ENCODE data around the gene TLX3. TPM values are rescaled to one million over a fixed set of nuclear protein-coding genes. Genes with fewer than 3 reads are reported as not detected.
"Not testable (repeated sequence)": the region's sequence is repeated elsewhere in the genome, so short reads cannot be mapped to it uniquely, and the experiment has no call there.

TLX3 gene
- total and polyA plus RNA-seq, 10 of the 15 experiments (the other 5 are each of a cell fraction or from before 2014, with no cell fraction given), result not detected

- intact Hi-C loops (cut with micrococcal nuclease; ENCODE audit: unreplicated experiment), result no loop called here
These were observed 13.2 kb upstream of the TLX3 start for GRCh38 chr5:171295801-171296200.

DNA sequence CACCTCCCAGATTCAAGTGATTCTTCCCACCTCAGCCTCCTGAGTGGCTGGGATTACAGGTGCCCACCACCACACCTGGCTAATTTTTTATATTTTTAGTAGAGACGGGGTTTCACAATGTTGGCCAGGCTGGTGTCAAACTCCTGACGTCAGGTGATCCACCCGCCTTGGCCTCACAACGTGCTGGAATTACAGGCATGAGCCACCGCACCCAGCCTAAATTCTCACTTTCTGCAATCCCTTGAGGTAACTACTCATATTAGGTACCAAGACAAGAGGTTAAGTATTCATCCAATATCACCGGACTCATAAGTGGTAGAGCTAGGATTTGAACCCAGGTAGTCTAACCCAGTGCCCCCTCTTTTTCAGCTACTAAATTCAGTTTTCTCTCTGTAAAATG is 11.1 kb upstream of the TLX3 start:
- CTCF ChIA-PET; H3K27ac ChIP-seq (ENCODE audit: control insufficient read depth, insufficient read depth); H3K4me3 ChIP-seq; H3K9ac ChIP-seq (ENCODE audit: control insufficient read depth, insufficient read depth, low read length); H2AFZ ChIP-seq (ENCODE audit: control insufficient read depth, low read depth, low read length); in situ Hi-C loops (cut with MboI); DNase-seq (ENCODE audit: low read depth, low spot score); H3K36me3 ChIP-seq (ENCODE audit: control insufficient read depth in 2 of 2, insufficient read depth in 2 of 2, low read length in 1 of 2); SMC1A ChIA-PET (ENCODE audit: uncharacterized antibody, unreplicated experiment); H4K20me1 ChIP-seq (ENCODE audit: control insufficient read depth, insufficient read depth); ATAC-seq; RAD21 ChIA-PET (ENCODE audit: unreplicated experiment); H3K4me2 ChIP-seq (ENCODE audit: control insufficient read depth, insufficient read depth); POLR2A ChIA-PET; intact Hi-C loops (cut with micrococcal nuclease; ENCODE audit: unreplicated experiment); H3K4me1 ChIP-seq (ENCODE audit: control insufficient read depth, insufficient read depth, low read length); H3K9me3 ChIP-seq (replicated peaks; ENCODE audit: control insufficient read depth, insufficient read depth, low read length); H3K27me3 ChIP-seq (replicated peaks in 1 of 2; ENCODE audit: control insufficient read depth in 2 of 2, insufficient read depth in 2 of 2, low read length in 1 of 2); H3K79me2 ChIP-seq (ENCODE audit: control insufficient read depth, insufficient read depth, low read length); BruUV-seq (replicated peaks); FAIRE-seq: not testable (repeated sequence)
- 30% methylated on average over 6 of the region's 6 CpGs for WGBS (ENCODE audit: insufficient coverage, insufficient replicate concordance, low lambda C conversion rate, missing lambda C conversion rate)

More at GRCh38 chr5:171295801-171296200, 13.2 kb upstream of the TLX3 start:
- no peak for DNase-seq (ENCODE audit: low read depth, low spot score)
- 7% methylated on average over 5 of the region's 5 CpGs for WGBS (ENCODE audit: insufficient coverage, insufficient replicate concordance, low lambda C conversion rate, missing lambda C conversion rate)
- no peaks in the 10 kb centered on the region for H4K20me1 ChIP-seq (ENCODE audit: control insufficient read depth, insufficient read depth)
- H3K79me2 ChIP-seq (ENCODE audit: control insufficient read depth, insufficient read depth, low read length), result no peaks in the 10 kb centered on the region
- POLR2A ChIA-PET, result no interaction called here
- no peaks in the 10 kb centered on the region for H3K4me1 ChIP-seq (ENCODE audit: control insufficient read depth, insufficient read depth, low read length)
- H3K27ac ChIP-seq (ENCODE audit: control insufficient read depth, insufficient read depth), result no peak overlapping the region
- no peaks in the 10 kb centered on the region for H3K36me3 ChIP-seq (ENCODE audit: control insufficient read depth in 2 of 2, insufficient read depth in 2 of 2, low read length in 1 of 2)
- CTCF ChIA-PET, result no interaction called here
- H3K27me3 ChIP-seq (replicated peaks in 1 of 2; ENCODE audit: control insufficient read depth in 2 of 2, insufficient read depth in 2 of 2, low read length in 1 of 2), result peaks cover 0 to 6% of the 10 kb centered on the region in 2 experiments; a peak in 2 of 4 replicates
- no peak overlapping the region for H2AFZ ChIP-seq (ENCODE audit: control insufficient read depth, low read depth, low read length)
- no peak for FAIRE-seq
- no peak for TF ChIP-seq SUPT20H (IDR thresholded peaks at IDR 0.05; ENCODE audit: borderline replicate concordance, control insufficient read depth, low read depth, low read length)
- TF ChIP-seq GATAD2B (conservative IDR thresholded peaks at IDR 0.05; ENCODE audit: low read depth), result no peak
- TF ChIP-seq FOS (IDR thresholded peaks at IDR 0.05; ENCODE audit: borderline replicate concordance, extremely low read depth, insufficient read length), result no peak
- TF ChIP-seq LARP7 (IDR thresholded peaks at IDR 0.05), result no peak
- no peak for ATAC-seq
- in situ Hi-C loops (cut with MboI), result no loop called here
- H3K4me2 ChIP-seq (ENCODE audit: control insufficient read depth, insufficient read depth), result no peak overlapping the region
- no peaks in the 10 kb centered on the region for H3K9me3 ChIP-seq (replicated peaks; ENCODE audit: control insufficient read depth, insufficient read depth, low read length)
- no peak overlapping the region for H3K4me3 ChIP-seq
- RAD21 ChIA-PET (ENCODE audit: unreplicated experiment), result no interaction called here
- H3K9ac ChIP-seq (ENCODE audit: control insufficient read depth, insufficient read depth, low read length), result no peak overlapping the region
- BruUV-seq (replicated peaks), result no TSS peak
- SMC1A ChIA-PET (ENCODE audit: uncharacterized antibody, unreplicated experiment), result no interaction called here
